ENCODE measurements around the gene ZC3H10. TPM values are rescaled to one million over a fixed set of nuclear protein-coding genes. Genes with fewer than 3 reads are reported as not detected.
A peak's percentile ranks its signal among the peaks of the same experiment; 100 is the strongest.

ZC3H10 gene
- total and polyA plus RNA-seq, 3 experiments from 2014 or later: 3.2 to 9.0 (median 8.1) TPM

DNA sequence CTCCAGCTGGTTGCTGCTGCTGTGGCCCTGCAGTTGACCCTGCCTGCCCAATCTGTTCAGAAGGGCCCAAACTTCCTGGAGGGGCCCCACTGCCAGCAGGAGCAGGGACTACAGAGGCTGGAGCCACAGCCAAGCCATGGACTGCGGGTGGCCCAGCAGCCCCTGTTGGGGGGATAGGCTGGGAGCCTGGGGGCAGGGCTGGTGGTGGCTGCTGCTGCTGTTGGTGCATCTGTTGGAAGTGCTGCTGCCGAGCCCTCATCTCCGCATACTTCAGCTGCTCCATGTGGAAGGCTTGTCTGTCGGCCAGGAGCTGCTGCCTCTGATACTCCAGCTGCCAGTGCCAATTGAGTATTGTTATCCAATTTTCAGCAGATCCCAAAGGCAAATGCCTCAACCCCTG is 47.3 kb downstream of the ZC3H10 start:
- Mint-ChIP-seq H3K36me3 (peaks cover 3 to 88% (median 15%) of the 10 kb centered on the region in 3 donors), H3K27me3 (no peaks in the 10 kb centered on the region), H3K9me3 (no peaks in the 10 kb centered on the region), H3K4me1 (peaks cover 15 to 18% (median 15%) of the 10 kb centered on the region in 3 donors), H3K4me3 (peak overlapping the region in 1 of 7 donors; percentile 24), H3K27ac (peak overlapping the region in 5 of 8 donors; percentile 11 to 82 (median 35))
- Histone ChIP-seq H3K4me1 (ENCODE audit: insufficient read depth, low read length) (peaks cover 14% of the 10 kb centered on the region), H3K27me3 (ENCODE audit: insufficient read depth, low read length, poor library complexity, severe bottlenecking) (no peaks in the 10 kb centered on the region), H3K9me3 (ENCODE audit: low read length) (no peaks in the 10 kb centered on the region), H3K27ac (ENCODE audit: low read depth, low read length) (no peak overlapping the region), H3K4me3 (ENCODE audit: low read length) (no peak overlapping the region), H3K36me3 (ENCODE audit: insufficient read depth, low read length) (peaks cover 63% of the 10 kb centered on the region)
- DNase-seq: no peak
- POLR2A ChIA-PET: interaction anchor here (0.9 kb wide), 1 partner anchor 8 kb away, joined by 3 read pairs; no protein-coding TSS in a partner anchor
- CTCF ChIA-PET: interaction anchor here (1.3 to 1.8 kb wide), 5 partner anchors 10 to 40 kb away, joined by 3 to 4 read pairs (median 4); partner anchors contain the start of genes MYL6B and SMARCC2

GRCh38 chr12:56169229-56169759 is 51.2 kb downstream of the ZC3H10 start:
- peak overlapping the region in 5 of 8 donors; percentile 17 to 80 (median 68) for H3K27ac Mint-ChIP-seq
- H3K4me3 Mint-ChIP-seq: peak overlapping the region in 1 of 7 donors; percentile 52
- POLR2A ChIA-PET: no interaction called here

DNA sequence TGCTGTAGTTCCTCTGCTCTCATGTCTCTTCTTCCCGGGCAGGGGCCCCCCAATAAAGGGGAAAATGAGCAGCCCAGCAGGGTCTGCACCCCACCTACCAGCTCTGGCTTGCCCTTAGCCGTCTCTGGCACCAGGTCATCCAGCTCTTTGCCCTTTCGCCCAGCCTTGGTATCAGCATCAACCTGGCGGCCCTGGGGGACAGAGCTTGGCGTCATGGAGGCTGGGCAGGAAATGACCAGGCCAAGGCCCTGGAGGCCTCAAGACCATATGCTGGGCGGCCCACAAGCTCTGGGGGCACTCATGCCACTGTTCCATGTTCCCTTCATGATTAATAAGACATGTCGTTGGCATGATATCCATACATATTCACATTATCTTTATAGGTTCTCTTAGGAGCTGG is 54.8 kb downstream of the ZC3H10 start:
- DNase-seq: no peak
- no peaks in the 10 kb centered on the region for H3K27me3 Mint-ChIP-seq
- ChIA-PET CTCF (interaction anchor here (1.0 to 2.6 kb wide), 3 partner anchors 11 to 233 kb away, joined by 3 to 12 read pairs (median 3); partner anchors contain the start of gene SMARCC2), POLR2A (interaction anchor here (0.7 to 0.9 kb wide), 2 partner anchors 8 to 76 kb away, joined by 3 read pairs; no protein-coding TSS in a partner anchor)
- H3K9me3 Mint-ChIP-seq: no peaks in the 10 kb centered on the region
- no peak overlapping the region for H3K4me3 Mint-ChIP-seq
- Histone ChIP-seq H3K4me1 (ENCODE audit: insufficient read depth, low read length) (no peaks in the 10 kb centered on the region), H3K27ac (ENCODE audit: low read depth, low read length) (no peak overlapping the region), H3K4me3 (ENCODE audit: low read length) (no peak overlapping the region), H3K36me3 (ENCODE audit: insufficient read depth, low read length) (peaks cover 77% of the 10 kb centered on the region), H3K27me3 (ENCODE audit: insufficient read depth, low read length, poor library complexity, severe bottlenecking) (no peaks in the 10 kb centered on the region), H3K9me3 (ENCODE audit: low read length) (no peaks in the 10 kb centered on the region)
- peaks cover 0 to 86% (median 17%) of the 10 kb centered on the region in 3 donors for H3K36me3 Mint-ChIP-seq
- H3K4me1 Mint-ChIP-seq: no peaks in the 10 kb centered on the region
- peak overlapping the region in 2 of 8 donors; percentile 14 to 33 for H3K27ac Mint-ChIP-seq

More at GRCh38 chr12:56169229-56169759, 51.2 kb downstream of the ZC3H10 start:
- DNase-seq: no peak
- no peaks in the 10 kb centered on the region for H3K4me1 Mint-ChIP-seq
- H3K9me3 Mint-ChIP-seq: no peaks in the 10 kb centered on the region
- Histone ChIP-seq H3K27ac (ENCODE audit: low read depth, low read length) (no peak overlapping the region), H3K9me3 (ENCODE audit: low read length) (no peaks in the 10 kb centered on the region), H3K36me3 (ENCODE audit: insufficient read depth, low read length) (peaks cover 70% of the 10 kb centered on the region), H3K4me1 (ENCODE audit: insufficient read depth, low read length) (no peaks in the 10 kb centered on the region), H3K4me3 (ENCODE audit: low read length) (no peak overlapping the region), H3K27me3 (ENCODE audit: insufficient read depth, low read length, poor library complexity, severe bottlenecking) (no peaks in the 10 kb centered on the region)
- H3K27me3 Mint-ChIP-seq: no peaks in the 10 kb centered on the region
- H3K36me3 Mint-ChIP-seq: peaks cover 3 to 87% (median 14%) of the 10 kb centered on the region in 3 donors
- CTCF ChIA-PET: interaction anchor here (0.9 to 1.2 kb wide), 2 partner anchors 21 to 190 kb away, joined by 3 read pairs; partner anchors contain the start of gene STAT2

Other genes starting within 250 kb of the ZC3H10 start
- 10 to 100 TPM; 35.8 to 38.4 TPM for gene PYM1, start 190.4 kb upstream of the ZC3H10 start, total RNA-seq
- gene PYM1, start 190.4 kb upstream of the ZC3H10 start, polyA plus RNA-seq: 80.8 TPM
- 100 to 1,000 TPM; 221 to 236 TPM for gene DGKA, start 187.1 kb upstream of the ZC3H10 start, total RNA-seq
- 234 TPM for gene DGKA, start 187.1 kb upstream of the ZC3H10 start, polyA plus RNA-seq
- under 1 TPM; 0.28 to 0.33 TPM for gene PMEL, start 152.2 kb upstream of the ZC3H10 start, total RNA-seq
- gene PMEL, start 152.2 kb upstream of the ZC3H10 start, polyA plus RNA-seq: not detected
- 100 to 1,000 TPM; 117 to 125 TPM for gene CDK2, start 151.4 kb upstream of the ZC3H10 start, total RNA-seq
- gene CDK2, start 151.4 kb upstream of the ZC3H10 start, polyA plus RNA-seq: 8.2 TPM
- gene RAB5B, start 144.2 kb upstream of the ZC3H10 start, total RNA-seq: 10 to 100 TPM; 36.6 to 38.3 TPM
- 68.5 TPM for gene RAB5B, start 144.2 kb upstream of the ZC3H10 start, polyA plus RNA-seq
- 1 to 10 TPM; 2.3 to 2.5 TPM for gene SUOX, start 121.0 kb upstream of the ZC3H10 start, total RNA-seq
- gene SUOX, start 121.0 kb upstream of the ZC3H10 start, polyA plus RNA-seq: 0.90 TPM
- 10 to 100 TPM; 11.0 to 11.6 TPM for gene IKZF4, start 97.2 kb upstream of the ZC3H10 start, total RNA-seq
- 0.86 TPM for gene IKZF4, start 97.2 kb upstream of the ZC3H10 start, polyA plus RNA-seq
- gene RPS26, start 76.3 kb upstream of the ZC3H10 start, total RNA-seq: 10 to 100 TPM; 48.8 to 59.9 TPM
- gene RPS26, start 76.3 kb upstream of the ZC3H10 start, polyA plus RNA-seq: 1,127 TPM
- 1 to 10 TPM; 1.7 to 1.9 TPM for gene ERBB3, start 38.1 kb upstream of the ZC3H10 start, total RNA-seq
- 0.63 TPM for gene ERBB3, start 38.1 kb upstream of the ZC3H10 start, polyA plus RNA-seq
- gene PA2G4, start 13.7 kb upstream of the ZC3H10 start, total RNA-seq: 100 to 1,000 TPM; 468 to 504 TPM
- 249 TPM for gene PA2G4, start 13.7 kb upstream of the ZC3H10 start, polyA plus RNA-seq
- gene RPL41, start 1.6 kb upstream of the ZC3H10 start, total RNA-seq: 1,000 to 10,000 TPM; 5,711 to 5,990 TPM
- gene RPL41, start 1.6 kb upstream of the ZC3H10 start, polyA plus RNA-seq: 7,268 TPM
- 100 to 1,000 TPM; 185 to 191 TPM for gene ESYT1, start 10.0 kb downstream of the ZC3H10 start, total RNA-seq
- 374 TPM for gene ESYT1, start 10.0 kb downstream of the ZC3H10 start, polyA plus RNA-seq
- 10 to 100 TPM; 68.6 to 70.0 TPM for gene MYL6B, start 34.3 kb downstream of the ZC3H10 start, total RNA-seq
- 6.2 TPM for gene MYL6B, start 34.3 kb downstream of the ZC3H10 start, polyA plus RNA-seq
- gene MYL6, start 40.1 kb downstream of the ZC3H10 start, total RNA-seq: 1,000 to 10,000 TPM; 1,010 to 1,017 TPM
- 2,423 TPM for gene MYL6, start 40.1 kb downstream of the ZC3H10 start, polyA plus RNA-seq
- gene SMARCC2, start 71.2 kb downstream of the ZC3H10 start, total RNA-seq: 100 to 1,000 TPM; 107 to 118 TPM
- gene SMARCC2, start 71.2 kb downstream of the ZC3H10 start, polyA plus RNA-seq: 92.4 TPM
- gene RNF41, start 103.7 kb downstream of the ZC3H10 start, total RNA-seq: 10 to 100 TPM; 41.2 to 42.3 TPM
- 47.4 TPM for gene RNF41, start 103.7 kb downstream of the ZC3H10 start, polyA plus RNA-seq
- gene NABP2, start 106.1 kb downstream of the ZC3H10 start, total RNA-seq: 100 to 1,000 TPM; 102 to 104 TPM
- 4.6 TPM for gene NABP2, start 106.1 kb downstream of the ZC3H10 start, polyA plus RNA-seq
- under 1 TPM; 0.35 to 0.62 TPM for gene SLC39A5, start 111.8 kb downstream of the ZC3H10 start, total RNA-seq
- not detected for gene SLC39A5, start 111.8 kb downstream of the ZC3H10 start, polyA plus RNA-seq
- 10 to 100 TPM; 67.0 to 69.9 TPM for gene ANKRD52, start 140.1 kb downstream of the ZC3H10 start, total RNA-seq
- gene ANKRD52, start 140.1 kb downstream of the ZC3H10 start, polyA plus RNA-seq: 16.1 TPM
- 10 to 100 TPM; 14.3 to 14.4 TPM for gene COQ10A, start 148.7 kb downstream of the ZC3H10 start, total RNA-seq
- gene COQ10A, start 148.7 kb downstream of the ZC3H10 start, polyA plus RNA-seq: 14.2 TPM
- gene CS, start 182.1 kb downstream of the ZC3H10 start, total RNA-seq: 100 to 1,000 TPM; 279 to 286 TPM
- 78.8 TPM for gene CS, start 182.1 kb downstream of the ZC3H10 start, polyA plus RNA-seq
- 100 to 1,000 TPM; 165 to 167 TPM for gene CNPY2, start 197.7 kb downstream of the ZC3H10 start, total RNA-seq
- gene CNPY2, start 197.7 kb downstream of the ZC3H10 start, polyA plus RNA-seq: 188 TPM
- 10 to 100 TPM; 36.6 to 40.4 TPM for gene PAN2, start 215.7 kb downstream of the ZC3H10 start, total RNA-seq
- 5.4 TPM for gene PAN2, start 215.7 kb downstream of the ZC3H10 start, polyA plus RNA-seq
- 10 to 100 TPM; 26.9 to 29.6 TPM for gene IL23A, start 220.6 kb downstream of the ZC3H10 start, total RNA-seq
- gene IL23A, start 220.6 kb downstream of the ZC3H10 start, polyA plus RNA-seq: 26.4 TPM
- gene STAT2, start 241.8 kb downstream of the ZC3H10 start, total RNA-seq: 10 to 100 TPM; 61.6 to 63.5 TPM
- gene STAT2, start 241.8 kb downstream of the ZC3H10 start, polyA plus RNA-seq: 65.0 TPM
- gene APOF, start 244.6 kb downstream of the ZC3H10 start, total RNA-seq: not detected
- gene APOF, start 244.6 kb downstream of the ZC3H10 start, polyA plus RNA-seq: not detected